Fibroblast of peridontal ligament (primary cell): ENCODE data around the gene PHACTR1.

Experiments
- DNase-seq: peaks from one replicate; pipeline ENCODE4 v3.0.0-alpha.2; 2010; ENCODE audit errors: extremely low read depth

The PHACTR1 gene

GRCh38 chr6:13287104-13287503, 570.5 kb downstream of the PHACTR1 start:
- no peak for DNase-seq

DNA sequence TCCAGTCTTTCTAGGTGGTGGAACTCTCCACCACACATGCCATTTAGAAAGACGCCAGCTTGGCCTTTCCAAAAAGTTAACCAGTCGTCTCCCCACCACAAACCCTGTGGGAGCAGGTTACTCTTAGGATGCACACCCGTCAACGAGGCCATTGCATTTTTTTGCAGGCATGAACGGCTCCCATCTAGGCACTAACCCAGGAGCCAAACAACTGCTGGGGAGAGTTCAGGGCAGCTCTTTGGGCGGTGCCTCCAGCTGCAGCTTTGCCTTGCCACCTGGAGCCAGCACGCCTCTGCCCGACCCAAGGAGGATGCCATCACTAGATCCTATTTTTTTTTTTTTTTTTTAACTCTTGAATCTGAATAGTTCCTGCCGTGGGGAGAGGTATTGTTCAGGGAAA, 571.9 kb downstream of the PHACTR1 start:
- DNase-seq = no peak

- no peak for DNase-seq
Measured at GRCh38 chr6:13288969-13289391, 572.4 kb downstream of the PHACTR1 start.

- no peak for DNase-seq
Measured at GRCh38 chr6:13289789-13290318, 573.3 kb downstream of the PHACTR1 start.

DNA sequence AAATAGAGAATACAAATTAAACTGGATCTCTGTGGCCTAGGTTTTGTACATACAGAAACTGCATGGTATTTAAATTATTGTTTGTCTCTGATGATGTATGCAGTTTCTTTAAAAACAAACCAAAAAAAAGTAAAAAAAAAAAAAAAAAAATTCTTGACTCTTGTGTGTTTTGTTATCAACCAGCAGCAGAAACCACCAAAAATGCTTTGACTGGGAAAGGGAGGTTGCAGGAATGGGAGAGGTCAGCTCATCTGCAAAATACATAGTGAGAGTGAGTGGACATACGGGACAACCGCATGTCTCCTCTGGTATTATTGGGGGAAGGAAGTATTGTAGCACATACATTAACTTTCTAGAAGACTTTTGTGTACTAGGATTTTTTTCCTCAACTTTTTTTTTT, 573.8 kb downstream of the PHACTR1 start:
- no peak for DNase-seq

DNA sequence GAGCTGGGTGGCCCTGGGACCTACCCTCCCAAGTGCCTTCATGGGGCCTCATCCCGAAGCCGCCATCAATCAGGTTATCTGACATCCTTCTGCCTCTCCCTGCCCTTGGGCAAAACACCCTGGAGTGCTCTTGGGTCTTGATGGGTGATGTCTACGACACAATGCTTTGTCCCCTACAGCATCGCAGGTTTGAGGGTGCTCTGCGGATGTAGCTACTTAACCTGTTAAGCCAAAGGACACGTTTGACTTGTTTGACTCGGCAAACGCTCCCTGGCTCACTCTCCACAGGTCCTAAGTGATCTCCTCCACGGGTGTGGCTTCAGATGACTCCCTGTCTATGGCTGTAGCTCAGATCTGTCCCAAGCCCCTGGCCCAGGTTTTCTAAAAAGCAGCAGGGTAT, 576.2 kb downstream of the PHACTR1 start:
- DNase-seq = no peak

GRCh38 chr6:13294499-13295069, 578.0 kb downstream of the PHACTR1 start:
- DNase-seq = no peak

- no peak for DNase-seq
Measured at GRCh38 chr6:13295576-13295975, 579.0 kb downstream of the PHACTR1 start.

GRCh38 chr6:13296536-13296997, 580.0 kb downstream of the PHACTR1 start:
- no peak for DNase-seq

DNA sequence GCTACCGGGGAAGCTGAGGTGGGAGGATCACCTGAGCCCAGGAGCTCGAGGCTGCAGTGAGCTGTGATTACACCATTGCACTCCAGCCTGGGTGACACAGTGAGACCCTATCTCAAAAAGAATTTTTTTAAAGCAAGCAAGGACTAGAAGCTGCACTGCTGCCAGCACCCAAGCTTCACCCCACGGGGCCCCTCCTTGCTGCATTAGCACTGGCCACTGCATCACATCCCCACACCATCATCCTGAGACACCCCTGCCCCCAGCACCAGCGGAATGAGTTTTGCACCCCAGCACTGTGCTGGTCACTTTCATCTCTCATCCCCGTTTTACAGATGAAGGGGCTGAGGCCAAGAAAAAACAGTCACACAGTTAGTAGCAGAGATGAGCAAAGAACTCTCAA, 580.8 kb downstream of the PHACTR1 start:
- DNase-seq = no peak

GRCh38 chr6:13298446-13298845, 581.9 kb downstream of the PHACTR1 start:
- no peak for DNase-seq

DNA sequence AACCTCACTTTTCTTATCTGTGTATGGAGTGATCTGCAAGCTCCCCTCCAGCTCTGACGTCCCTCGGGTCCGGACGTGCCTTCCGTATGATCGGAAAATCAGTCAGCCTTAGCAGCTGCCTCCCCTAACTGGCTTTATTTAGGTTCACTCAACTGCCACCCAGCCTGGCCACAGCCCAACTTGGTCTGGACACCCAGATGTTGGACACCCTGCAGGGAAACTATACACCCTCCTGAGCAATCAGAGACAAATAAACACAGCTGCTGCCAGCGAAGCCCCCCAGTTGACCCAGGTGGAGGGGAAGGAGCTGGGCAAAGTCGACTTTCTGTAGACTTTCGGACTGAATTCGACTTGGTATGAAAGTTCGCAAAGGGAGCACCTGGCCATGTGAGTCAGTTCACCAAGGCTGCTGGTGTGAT, 582.8 kb downstream of the PHACTR1 start:
- no peak for DNase-seq

DNA sequence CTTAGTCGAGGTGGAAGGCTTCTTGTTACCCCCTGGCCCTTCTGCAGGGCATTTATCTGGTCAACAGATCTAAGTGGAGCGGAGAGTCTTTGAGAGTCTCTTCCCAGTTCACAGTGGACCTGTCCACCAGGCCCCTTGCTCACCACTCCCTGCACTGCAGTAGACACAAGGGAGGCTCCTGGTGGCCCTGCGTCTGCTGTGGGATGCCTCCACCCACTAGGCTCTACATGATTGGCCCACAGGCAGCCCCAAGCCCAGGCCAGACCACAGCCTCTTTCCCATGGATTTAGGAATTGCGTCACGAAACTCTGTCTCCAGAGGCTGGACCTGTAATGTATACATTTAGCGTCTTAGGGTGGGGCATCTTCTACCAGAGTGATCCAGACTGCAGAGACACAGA, 583.4 kb downstream of the PHACTR1 start:
- DNase-seq = no peak

GRCh38 chr6:13300643-13301590, 584.4 kb downstream of the PHACTR1 start:
- DNase-seq = no peak

DNA sequence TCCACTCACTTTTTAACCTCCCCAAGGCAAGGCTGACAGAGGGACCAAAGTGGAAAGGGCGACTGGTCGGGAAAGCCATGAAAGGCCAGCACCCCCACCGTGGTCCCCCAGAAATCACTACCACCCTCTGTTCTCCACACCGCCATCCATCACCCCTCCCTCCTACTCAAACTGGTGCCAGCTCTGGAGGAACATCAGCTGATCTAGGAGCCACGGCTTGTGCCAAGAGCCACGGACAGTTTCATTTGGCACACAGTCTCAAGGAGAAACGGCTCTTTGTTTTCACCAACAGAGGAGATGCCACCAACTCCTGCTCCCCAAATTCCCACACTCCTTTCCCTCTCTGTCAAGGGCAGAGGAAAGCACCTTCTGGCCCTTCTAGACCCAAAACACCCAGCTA, 585.7 kb downstream of the PHACTR1 start:
- no peak for DNase-seq

GRCh38 chr6:13302751-13303667, 586.4 kb downstream of the PHACTR1 start:
- peak; percentile 96 for DNase-seq

- DNase-seq = peak; percentile 87
Measured at GRCh38 chr6:13303668-13304017, 587.1 kb downstream of the PHACTR1 start.

GRCh38 chr6:13304101-13304500, 587.5 kb downstream of the PHACTR1 start:
- no peak for DNase-seq

- peak; percentile 29 for DNase-seq
Measured at GRCh38 chr6:13304580-13305260, 588.2 kb downstream of the PHACTR1 start.

GRCh38 chr6:13305288-13305687, 588.7 kb downstream of the PHACTR1 start:
- no peak for DNase-seq

DNA sequence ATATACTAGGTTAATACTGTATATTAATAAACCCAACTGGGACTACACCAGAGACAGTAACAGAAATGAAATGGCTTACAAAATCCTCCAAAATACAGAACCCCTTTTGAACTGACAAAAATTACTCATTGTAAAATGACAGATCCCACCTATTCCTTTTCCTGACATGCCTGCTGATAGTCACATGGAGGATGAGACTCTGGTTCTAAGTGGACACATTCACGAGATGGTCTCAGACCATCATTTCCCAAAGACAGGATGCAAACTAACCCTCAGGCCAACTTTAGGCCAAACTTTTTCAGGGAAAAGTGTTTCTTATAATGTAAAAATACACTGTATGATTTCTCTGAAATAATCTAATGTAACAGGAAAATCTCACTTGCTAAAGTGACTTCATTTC, 589.2 kb downstream of the PHACTR1 start:
- no peak for DNase-seq
